Calu3 (cell line): ENCODE measurements around the gene FTCDNL1. TPM values are rescaled to one million over a fixed set of nuclear protein-coding genes. Genes with fewer than 3 reads are reported as not detected.

ENCODE experiments used
- BruUV-seq: library from RNA; stranded (reverse); fragments of 400-500 nt; replicated peaks from 2 replicates; lab custom pipeline; 2021; lab: Mats Ljungman, UMichigan
- CTCF ChIA-PET: fragments of 300-600 bp; sonication (Branson Sonifier 250); formaldehyde crosslinking; loops from one replicate; lab custom pipeline; 2022; ENCODE audit warnings: antibody characterized with exemption; lab: Charles Lee
- DNase-seq: peaks from one replicate; pipeline ENCODE4 v3.0.0; 2022
- H3K27ac Mint-ChIP-seq: one replicate; pipeline ENCODE4 v1.8.0; 2022; ENCODE audit warnings: mixed read lengths; ENCODE audit not compliant: unreplicated experiment
- H3K27me3 Mint-ChIP-seq: one replicate; pipeline ENCODE4 v1.8.0; 2022; ENCODE audit warnings: mixed read lengths; ENCODE audit not compliant: unreplicated experiment
- H3K36me3 Mint-ChIP-seq: one replicate; pipeline ENCODE4 v1.8.0; 2022; ENCODE audit warnings: mild to moderate bottlenecking, moderate library complexity, mixed read lengths; ENCODE audit not compliant: insufficient read depth, unreplicated experiment
- H3K4me1 Mint-ChIP-seq: one replicate; pipeline ENCODE4 v1.8.0; 2022; ENCODE audit warnings: mild to moderate bottlenecking, low read depth, mixed read lengths; ENCODE audit not compliant: unreplicated experiment
- H3K4me3 Mint-ChIP-seq: one replicate; pipeline ENCODE4 v1.8.0; 2022; ENCODE audit warnings: mild to moderate bottlenecking, low read depth, moderate library complexity, mixed read lengths; ENCODE audit not compliant: unreplicated experiment
- H3K9me3 Mint-ChIP-seq: one replicate; pipeline ENCODE4 v1.8.0; 2022; ENCODE audit warnings: low read depth, mixed read lengths; ENCODE audit not compliant: unreplicated experiment
- intact Hi-C: fragments of 100-400 bp; cut with micrococcal nuclease; formaldehyde crosslinking; loops from one replicate; pipeline ENCODE4 v1.10.0; 2022; ENCODE audit not compliant: unreplicated experiment
- total RNA-seq: library from RNA; stranded (reverse); gene quantifications from 2 replicates; pipeline ENCODE4 v1.2.3, GENCODE V29; 2022
- TF ChIP-seq, protein P1 (sequence below): fragments of 200-600 bp; IDR thresholded peaks from one replicate; pipeline ENCODE4 v1.8.0; 2022; ENCODE audit warnings: antibody characterized with exemption; ENCODE audit not compliant: unreplicated experiment

The FTCDNL1 gene
- total RNA-seq, 1 experiment from 2014 or later: 1.9 TPM

DNA sequence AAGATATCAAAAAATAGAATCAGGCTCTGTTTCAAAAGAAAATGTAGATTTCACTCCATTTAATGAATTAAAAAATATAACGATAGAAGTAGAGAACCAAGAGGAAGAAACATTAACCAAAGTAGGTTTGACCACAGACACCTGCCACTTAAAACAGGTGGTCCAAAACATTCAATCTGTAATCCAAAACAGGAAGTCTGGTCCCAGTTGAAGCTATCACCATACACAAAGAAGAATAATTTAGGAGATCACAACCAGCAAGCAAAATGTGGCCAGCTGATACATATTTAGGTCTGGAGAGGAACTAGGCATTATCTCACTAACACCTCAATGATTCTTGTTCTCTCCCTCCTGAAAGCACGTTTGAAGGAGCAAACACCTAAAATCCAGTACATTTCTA is 73.1 kb downstream of the FTCDNL1 start:
- no peak for DNase-seq
- no TSS peak for BruUV-seq
- Mint-ChIP-seq H3K27ac (no peak overlapping the region), H3K9me3 (peaks cover 4% of the 10 kb centered on the region), H3K27me3 (peaks cover 19% of the 10 kb centered on the region), H3K4me3 (no peak overlapping the region), H3K36me3 (no peaks in the 10 kb centered on the region), H3K4me1 (no peaks in the 10 kb centered on the region)
- intact Hi-C loops: no loop called here
- TF ChIP-seq, protein P1, sequence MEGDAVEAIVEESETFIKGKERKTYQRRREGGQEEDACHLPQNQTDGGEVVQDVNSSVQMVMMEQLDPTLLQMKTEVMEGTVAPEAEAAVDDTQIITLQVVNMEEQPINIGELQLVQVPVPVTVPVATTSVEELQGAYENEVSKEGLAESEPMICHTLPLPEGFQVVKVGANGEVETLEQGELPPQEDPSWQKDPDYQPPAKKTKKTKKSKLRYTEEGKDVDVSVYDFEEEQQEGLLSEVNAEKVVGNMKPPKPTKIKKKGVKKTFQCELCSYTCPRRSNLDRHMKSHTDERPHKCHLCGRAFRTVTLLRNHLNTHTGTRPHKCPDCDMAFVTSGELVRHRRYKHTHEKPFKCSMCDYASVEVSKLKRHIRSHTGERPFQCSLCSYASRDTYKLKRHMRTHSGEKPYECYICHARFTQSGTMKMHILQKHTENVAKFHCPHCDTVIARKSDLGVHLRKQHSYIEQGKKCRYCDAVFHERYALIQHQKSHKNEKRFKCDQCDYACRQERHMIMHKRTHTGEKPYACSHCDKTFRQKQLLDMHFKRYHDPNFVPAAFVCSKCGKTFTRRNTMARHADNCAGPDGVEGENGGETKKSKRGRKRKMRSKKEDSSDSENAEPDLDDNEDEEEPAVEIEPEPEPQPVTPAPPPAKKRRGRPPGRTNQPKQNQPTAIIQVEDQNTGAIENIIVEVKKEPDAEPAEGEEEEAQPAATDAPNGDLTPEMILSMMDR: no peak
- CTCF ChIA-PET: no interaction called here

DNA sequence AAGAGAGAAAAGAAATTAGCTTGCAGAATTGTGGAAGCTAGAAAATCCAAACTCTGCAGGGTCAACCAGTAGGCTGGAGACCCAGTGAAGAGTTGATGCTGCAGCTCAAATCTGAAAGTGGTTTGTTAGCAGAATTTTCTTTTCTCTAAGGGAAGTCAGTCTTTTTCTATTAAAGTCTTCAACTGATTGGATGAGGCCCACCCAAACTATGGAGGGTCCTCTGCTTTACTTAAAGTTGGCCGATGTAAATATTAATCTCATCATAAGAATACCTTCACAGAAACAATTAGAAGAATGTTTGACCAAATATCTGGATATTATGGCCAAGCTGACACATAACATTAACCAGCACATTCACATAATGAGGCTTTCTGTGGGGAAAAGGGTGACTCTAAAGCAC is 73.7 kb downstream of the FTCDNL1 start:
- Mint-ChIP-seq H3K36me3 (no peaks in the 10 kb centered on the region), H3K27ac (no peak overlapping the region), H3K9me3 (peaks cover 4% of the 10 kb centered on the region)

DNA sequence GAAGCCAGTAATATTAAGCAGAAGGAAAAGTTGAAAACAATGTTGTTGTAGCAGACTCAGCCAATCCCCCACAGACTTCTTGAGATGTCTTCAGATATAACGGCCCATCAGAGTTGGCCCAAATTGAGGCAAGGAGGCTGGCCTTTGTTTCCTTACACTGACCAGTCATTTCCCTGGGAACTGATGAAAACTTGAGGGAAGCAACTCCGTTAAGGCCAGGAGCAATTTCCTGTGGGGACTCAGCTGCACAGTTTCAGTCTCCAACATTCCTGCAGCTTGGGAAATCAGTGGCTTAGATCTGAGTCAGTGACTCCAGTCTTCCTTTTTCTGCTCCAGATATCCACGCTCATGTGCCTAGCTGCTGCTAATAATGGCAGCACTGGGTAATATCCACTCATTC is 75.7 kb downstream of the FTCDNL1 start:
- TF ChIP-seq, protein P1: no peak

More for the DNA sequence above, 73.7 kb downstream of the FTCDNL1 start:
- intact Hi-C loops: no loop called here
- CTCF ChIA-PET: no interaction called here
- Mint-ChIP-seq H3K27me3 (peaks cover 19% of the 10 kb centered on the region), H3K4me3 (no peak overlapping the region), H3K4me1 (no peaks in the 10 kb centered on the region)
- TF ChIP-seq, protein P1: no peak
- DNase-seq: no peak
- BruUV-seq: no TSS peak

DNA sequence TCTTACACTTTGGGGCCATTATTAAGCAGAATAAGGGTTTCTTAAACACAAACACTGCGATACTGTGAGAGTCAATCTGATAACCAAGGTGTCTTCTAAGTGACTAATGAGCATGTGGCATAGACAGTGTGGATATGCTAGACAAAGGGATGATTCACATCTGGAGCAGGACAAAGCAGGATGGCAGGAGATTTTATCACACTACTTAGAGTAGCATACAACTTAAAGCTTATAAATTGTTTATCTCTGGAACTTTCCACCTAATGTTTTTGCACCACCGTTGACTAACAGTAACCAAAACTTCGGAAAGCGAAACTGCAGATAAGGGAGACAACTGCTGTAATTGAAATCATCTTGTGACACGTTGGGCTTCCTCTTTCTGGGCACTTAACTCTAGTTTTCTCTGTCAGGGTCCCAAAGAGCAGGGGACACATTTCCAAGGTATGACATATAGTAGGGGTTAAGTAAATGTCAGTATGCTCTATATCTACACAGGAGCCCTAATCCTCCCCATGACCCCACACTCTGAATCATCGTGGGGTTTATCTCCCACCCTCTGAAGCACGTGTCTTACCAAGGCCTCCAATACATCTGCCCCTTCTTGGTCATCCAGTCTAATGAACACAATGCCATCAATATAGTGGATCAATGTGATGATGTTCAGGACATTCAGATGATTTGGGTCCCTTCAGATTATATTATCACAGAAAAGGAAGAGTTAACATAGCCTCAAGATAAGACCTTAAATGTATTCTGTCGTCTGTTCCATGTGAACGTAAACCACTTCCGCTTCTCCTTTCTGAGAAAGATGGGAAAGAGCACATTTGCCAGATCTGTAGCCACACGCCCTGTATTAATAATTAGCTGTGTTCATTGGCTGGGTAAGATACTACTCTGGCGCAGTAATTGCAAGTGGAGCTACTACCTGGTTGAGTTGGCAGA is 78.7 kb downstream of the FTCDNL1 start:
- intact Hi-C loops: no loop called here
- H3K36me3 Mint-ChIP-seq: no peaks in the 10 kb centered on the region
- H3K4me1 Mint-ChIP-seq: no peaks in the 10 kb centered on the region
- CTCF ChIA-PET: no interaction called here
- TF ChIP-seq, protein P1: no peak
- H3K4me3 Mint-ChIP-seq: no peak overlapping the region
- no peak overlapping the region for H3K27ac Mint-ChIP-seq
- no TSS peak for BruUV-seq
- DNase-seq: no peak
- peaks cover 13% of the 10 kb centered on the region for H3K27me3 Mint-ChIP-seq
- H3K9me3 Mint-ChIP-seq: no peaks in the 10 kb centered on the region

More for the DNA sequence above, 75.7 kb downstream of the FTCDNL1 start:
- DNase-seq: no peak
- no TSS peak for BruUV-seq
- intact Hi-C loops: no loop called here
- CTCF ChIA-PET: no interaction called here
- H3K4me3 Mint-ChIP-seq: no peak overlapping the region
- H3K27me3 Mint-ChIP-seq: peaks cover 6% of the 10 kb centered on the region
- H3K9me3 Mint-ChIP-seq: no peaks in the 10 kb centered on the region
- no peak overlapping the region for H3K27ac Mint-ChIP-seq
- no peaks in the 10 kb centered on the region for H3K4me1 Mint-ChIP-seq
- no peaks in the 10 kb centered on the region for H3K36me3 Mint-ChIP-seq
